ENCODE results near the gene SH3TC1.

SH3TC1 gene

DNA sequence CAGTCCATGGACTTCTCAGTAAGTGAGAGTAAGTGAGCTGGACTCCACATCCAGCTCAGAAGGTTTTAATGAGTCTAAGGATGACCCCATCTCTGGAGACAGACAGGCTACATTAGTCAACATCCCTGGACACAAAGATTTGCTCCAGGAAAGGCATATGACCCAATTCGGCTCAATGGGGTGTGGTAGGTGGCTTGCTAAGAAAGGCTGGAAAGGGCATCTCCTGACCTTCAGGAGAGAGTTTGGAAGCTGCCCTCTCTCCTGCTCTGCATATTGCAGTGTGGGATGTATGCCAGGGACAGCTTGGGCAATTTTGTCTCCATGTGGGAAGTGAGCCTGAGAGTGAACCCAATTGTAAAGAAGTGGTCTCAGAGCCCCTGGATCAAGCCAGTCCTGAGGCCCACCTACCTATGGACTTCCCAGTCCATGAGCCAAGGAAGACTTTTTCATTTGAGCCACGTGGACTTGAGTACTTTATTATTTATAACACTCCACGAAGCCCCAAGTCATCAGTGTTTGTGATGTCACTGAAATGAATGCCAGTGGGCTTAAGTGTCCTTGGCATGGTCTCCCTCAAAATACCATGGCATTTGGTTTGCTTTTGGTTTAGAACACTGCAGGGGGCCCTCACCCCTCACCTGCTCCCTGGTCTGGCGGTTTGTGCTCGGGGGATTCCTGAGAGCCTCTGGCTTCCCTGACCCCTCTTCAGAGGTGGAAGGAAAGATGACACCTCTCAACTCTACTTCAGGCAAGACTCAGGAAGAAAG lies 30.1 kb upstream of the SH3TC1 start:
- FAIRE-seq: no peak
- no peak for DNase-seq (ENCODE audit: insufficient read length, low spot score)
- TF ChIP-seq, protein P1, sequence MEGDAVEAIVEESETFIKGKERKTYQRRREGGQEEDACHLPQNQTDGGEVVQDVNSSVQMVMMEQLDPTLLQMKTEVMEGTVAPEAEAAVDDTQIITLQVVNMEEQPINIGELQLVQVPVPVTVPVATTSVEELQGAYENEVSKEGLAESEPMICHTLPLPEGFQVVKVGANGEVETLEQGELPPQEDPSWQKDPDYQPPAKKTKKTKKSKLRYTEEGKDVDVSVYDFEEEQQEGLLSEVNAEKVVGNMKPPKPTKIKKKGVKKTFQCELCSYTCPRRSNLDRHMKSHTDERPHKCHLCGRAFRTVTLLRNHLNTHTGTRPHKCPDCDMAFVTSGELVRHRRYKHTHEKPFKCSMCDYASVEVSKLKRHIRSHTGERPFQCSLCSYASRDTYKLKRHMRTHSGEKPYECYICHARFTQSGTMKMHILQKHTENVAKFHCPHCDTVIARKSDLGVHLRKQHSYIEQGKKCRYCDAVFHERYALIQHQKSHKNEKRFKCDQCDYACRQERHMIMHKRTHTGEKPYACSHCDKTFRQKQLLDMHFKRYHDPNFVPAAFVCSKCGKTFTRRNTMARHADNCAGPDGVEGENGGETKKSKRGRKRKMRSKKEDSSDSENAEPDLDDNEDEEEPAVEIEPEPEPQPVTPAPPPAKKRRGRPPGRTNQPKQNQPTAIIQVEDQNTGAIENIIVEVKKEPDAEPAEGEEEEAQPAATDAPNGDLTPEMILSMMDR (IDR thresholded peaks at IDR 0.05; ENCODE audit: insufficient read depth, missing control alignments): no peak

DNA sequence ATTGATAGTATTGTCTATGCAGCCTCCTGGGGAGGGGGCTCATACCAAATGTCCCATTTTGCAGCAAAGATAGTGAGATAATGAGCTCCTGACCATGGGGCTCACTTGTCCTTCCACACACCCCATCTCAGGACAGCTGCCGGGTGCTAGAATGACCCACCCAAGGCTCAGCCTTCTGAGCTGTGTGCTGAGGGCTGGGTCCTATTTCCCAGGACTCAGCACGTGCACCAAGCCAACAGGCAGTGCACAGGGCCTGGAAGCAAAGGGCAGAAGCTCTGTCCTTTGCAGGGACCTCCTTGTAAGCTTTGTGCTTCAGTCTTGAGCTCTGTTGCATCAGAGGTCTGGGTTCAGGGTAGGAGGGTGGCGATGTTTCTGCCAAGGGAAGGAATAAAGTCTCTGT lies 29.3 kb upstream of the SH3TC1 start:
- TF ChIP-seq, protein P1 (IDR thresholded peaks at IDR 0.05; ENCODE audit: insufficient read depth, missing control alignments): no peak
- FAIRE-seq (no peak), DNase-seq (ENCODE audit: insufficient read length, low spot score) (no peak)

GRCh38 chr4:8170341-8170740 lies 28.7 kb upstream of the SH3TC1 start:
- TF ChIP-seq, protein P1 (IDR thresholded peaks at IDR 0.05; ENCODE audit: insufficient read depth, missing control alignments): no peak
- no peak for DNase-seq (ENCODE audit: insufficient read length, low spot score)
- FAIRE-seq: no peak

GRCh38 chr4:8171266-8171665 lies 27.8 kb upstream of the SH3TC1 start:
- DNase-seq (ENCODE audit: insufficient read length, low spot score): no peak
- TF ChIP-seq, protein P1 (IDR thresholded peaks at IDR 0.05; ENCODE audit: insufficient read depth, missing control alignments): no peak
- FAIRE-seq: no peak

DNA sequence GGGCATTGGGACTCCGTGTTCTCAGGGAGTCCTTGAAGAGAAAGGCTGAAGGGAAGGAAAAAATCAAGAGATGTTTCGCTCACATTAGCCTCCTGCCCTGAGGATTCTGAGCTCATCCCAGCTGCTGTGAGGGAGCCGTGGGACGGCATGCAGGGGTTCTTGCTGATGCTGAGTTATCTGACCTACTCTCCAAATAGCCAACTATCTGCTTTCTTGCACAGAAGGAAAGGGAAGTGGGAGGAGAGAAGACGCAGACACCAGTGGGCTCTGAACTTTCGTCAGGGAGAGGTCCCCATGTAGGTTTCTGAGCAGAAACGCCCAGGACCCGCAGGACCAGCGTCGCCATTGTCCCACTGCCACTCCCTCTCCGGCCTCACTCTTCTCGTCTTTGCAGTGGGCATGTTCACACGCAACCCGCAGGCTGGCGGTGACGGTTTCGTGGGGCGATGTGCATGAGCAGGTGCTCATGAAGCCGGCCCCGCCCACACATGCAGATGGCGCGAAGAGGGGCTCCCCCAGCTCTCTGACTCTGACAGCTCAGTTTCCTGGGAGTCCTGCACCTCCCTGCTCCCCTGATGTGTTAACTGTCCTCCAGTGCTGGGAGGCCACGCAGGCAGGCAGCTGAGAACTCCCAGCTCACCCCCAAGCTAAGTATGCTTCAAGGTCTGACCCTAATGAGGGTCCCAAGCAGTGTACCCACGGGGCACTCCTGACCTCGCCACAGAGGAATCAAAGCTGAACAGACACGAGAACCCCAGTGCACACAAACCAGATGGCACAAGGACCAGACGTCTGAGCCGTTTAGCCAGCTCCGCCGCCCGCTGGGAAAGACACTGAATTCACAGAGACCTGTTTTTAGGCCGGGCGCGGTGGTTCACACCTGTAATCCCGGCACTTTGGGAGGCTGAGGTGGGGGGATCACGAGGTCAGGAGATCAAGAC lies 26.8 kb upstream of the SH3TC1 start:
- FAIRE-seq (no peak), DNase-seq (ENCODE audit: insufficient read length, low spot score) (no peak)
- TF ChIP-seq, protein P1 (IDR thresholded peaks at IDR 0.05; ENCODE audit: insufficient read depth, missing control alignments): no peak

DNA sequence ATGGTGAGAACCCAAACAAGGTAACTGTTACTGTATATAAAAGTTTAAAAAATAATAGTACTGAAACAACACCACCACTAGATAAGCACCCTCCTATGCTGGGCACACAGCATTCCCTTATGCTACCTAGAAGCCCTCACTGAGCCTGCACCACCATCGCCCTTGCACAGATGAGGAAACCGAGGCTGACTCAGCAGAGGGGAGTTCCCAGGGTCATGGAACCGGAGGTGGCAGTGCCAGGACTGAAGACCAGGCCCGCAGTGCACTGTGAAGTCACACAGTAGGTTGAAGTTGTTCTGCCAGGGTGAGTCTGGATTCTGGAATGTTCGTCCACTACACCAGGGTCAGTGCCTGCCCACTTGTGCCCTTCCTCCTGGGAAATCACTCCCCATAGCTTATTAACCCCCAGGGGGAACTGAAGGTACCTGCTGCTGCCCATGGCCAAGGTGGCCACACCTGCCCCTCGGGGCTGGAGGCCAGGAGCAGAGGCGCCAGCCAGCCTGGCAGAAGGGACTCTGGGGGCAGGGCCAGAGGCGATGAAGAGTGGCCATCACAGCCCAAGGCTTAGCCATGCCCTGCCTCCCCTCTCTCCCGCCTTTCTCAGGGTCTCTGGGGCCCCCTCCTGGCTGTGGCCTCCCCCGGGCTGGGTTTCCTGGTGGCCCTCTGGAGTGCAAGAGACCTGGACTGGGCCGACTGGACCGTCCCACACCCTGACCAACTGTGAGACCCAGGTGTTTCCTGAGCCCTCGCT lies 25.4 kb upstream of the SH3TC1 start:
- TF ChIP-seq, protein P1 (IDR thresholded peaks at IDR 0.05; ENCODE audit: insufficient read depth, missing control alignments): no peak
- FAIRE-seq (no peak), DNase-seq (ENCODE audit: insufficient read length, low spot score) (no peak)
